Aorta (tissue), 5 donors: ENCODE measurements around the gene TEX2. TPM values are rescaled to one million over a fixed set of nuclear protein-coding genes. Genes with fewer than 3 reads are reported as not detected.
"Not testable (repeated sequence)": the region's sequence is repeated elsewhere in the genome, so short reads cannot be mapped to it uniquely, and the experiment has no call there.

Experiments used
- ATAC-seq: fragments of 200-7000 bp; cut with Tn5 transposase; one replicate; pipeline ENCODE4 v1.9.1; 2022; ENCODE audit warnings: moderate library complexity; ENCODE audit not compliant: low FRiP score
- DNase-seq, 2 donors: peaks; one replicate each; pipeline ENCODE4 v3.0.0-alpha.2; 2020
- H3K27ac ChIP-seq, 2 donors: one replicate each; pipeline ENCODE4 v1.5.1; 2013; ENCODE audit warnings: low read length in 2 of 2, mild to moderate bottlenecking in 2 of 2, moderate library complexity in 2 of 2, control low read depth in 1 of 2, inconsistent platforms in 1 of 2, low read depth in 1 of 2
- H3K27me3 ChIP-seq, 2 donors: one replicate each; pipeline ENCODE4 v1.6.1; 2013; ENCODE audit warnings: control low read depth in 1 of 2, low read length in 1 of 2, mild to moderate bottlenecking in 1 of 2, moderate library complexity in 1 of 2; ENCODE audit not compliant: insufficient read depth in 2 of 2, control insufficient read depth in 1 of 2
- H3K36me3 ChIP-seq, 2 donors: one replicate each; pipeline ENCODE4 v1.6.1; 2013; ENCODE audit warnings: control low read depth in 1 of 2, low read length in 1 of 2, mild to moderate bottlenecking in 1 of 2; ENCODE audit not compliant: insufficient read depth in 2 of 2, control insufficient read depth in 1 of 2
- H3K4me1 ChIP-seq, 2 donors: one replicate each; pipeline ENCODE4 v1.6.1; 2013; ENCODE audit warnings: low read length in 2 of 2, control low read depth in 1 of 2, mild to moderate bottlenecking in 1 of 2, moderate library complexity in 1 of 2; ENCODE audit not compliant: insufficient read depth in 2 of 2, control insufficient read depth in 1 of 2
- H3K4me3 ChIP-seq, 2 donors: one replicate each; pipeline ENCODE4 v1.5.1; 2013; ENCODE audit warnings: low read length in 2 of 2, control low read depth in 1 of 2, mild to moderate bottlenecking in 1 of 2
- H3K9me3 ChIP-seq: one replicate; pipeline ENCODE4 v1.6.1; 2013; ENCODE audit warnings: mild to moderate bottlenecking, low read length; ENCODE audit not compliant: control insufficient read depth
- WGBS, 2 donors: extraction: QIAGEN DNeasy Blood & Tissue Kit; methylation state at CpG; one replicate each; pipeline ENCODE4 v1.1.7; 2013; 5-methylcytosine and 5-hydroxymethylcytosine counted together
- intact Hi-C, 2 donors: fragments of 100-400 bp; cut with DNase I; formaldehyde crosslinking; loops; one replicate each; pipeline versions ENCODE4 v1.14.2 to v1.15.0; 2022
- polyA plus RNA-seq, 2 donors: library from polyadenylated mRNA; stranded (reverse); fragments of 200-250 nt; gene quantifications; one replicate each; pipeline ENCODE4 v1.2.3, GENCODE V29; 2013
- total RNA-seq, 2 donors: library from RNA; stranded (reverse); fragmentation: NEBNext Ultra II Directional; extraction: Animal tissue kit (Norgen Biotek cat#: 25700); gene quantifications; one replicate each; pipeline ENCODE4 v1.2.1, GENCODE V29; 2021
- donor health status: healthy with polysubstance abuse.
- donor health status: Bipolar disorder and iron deficiency.
- donor health status: DM: no; HTN: no; CAD: no.
- donor health status: DM: no; HTN: no; CAD: no.
- donor health status: DM: yes; HTN: yes; CAD: no.

The TEX2 gene
- total and polyA plus RNA-seq, 4 donors: 10.9 to 29.4 (median 24.2) TPM

DNA sequence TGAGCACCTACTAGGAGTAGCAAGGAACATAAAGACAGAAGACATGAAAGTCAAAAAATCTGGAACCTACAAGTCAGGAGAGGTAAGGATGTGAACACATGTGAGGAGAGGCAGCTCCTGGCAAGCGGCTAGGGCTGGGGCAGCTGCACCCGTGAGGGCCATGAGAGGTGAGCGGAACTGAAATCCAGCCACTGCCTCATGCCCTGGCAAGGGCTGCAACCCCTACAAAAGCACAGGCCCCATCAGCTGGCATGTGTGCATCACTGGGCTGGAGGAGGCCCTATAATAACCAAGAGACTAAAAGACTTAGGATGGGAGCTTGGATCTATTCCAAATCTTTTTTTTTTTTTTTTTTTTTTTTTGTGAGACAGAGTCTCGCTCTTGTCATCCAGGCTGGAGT lies 92.8 kb downstream of the TEX2 start:
- no peaks in the 10 kb centered on the region for H3K36me3 ChIP-seq
- no peak overlapping the region for H3K27ac ChIP-seq
- H3K4me1 ChIP-seq: no peaks in the 10 kb centered on the region
- no peak overlapping the region for H3K4me3 ChIP-seq
- H3K9me3 ChIP-seq: no peaks in the 10 kb centered on the region
- DNase-seq (no peak), ATAC-seq (no peak)
- WGBS, 2 donors: 76 to 77% methylated on average over 3 to 4 of the region's 4 CpGs
- intact Hi-C loops: loop anchor here in 1 of 2 donors (10.0 kb wide), 1 partner anchor 95 kb away; the partner anchor contains the start of gene TEX2
- no peaks in the 10 kb centered on the region for H3K27me3 ChIP-seq

DNA sequence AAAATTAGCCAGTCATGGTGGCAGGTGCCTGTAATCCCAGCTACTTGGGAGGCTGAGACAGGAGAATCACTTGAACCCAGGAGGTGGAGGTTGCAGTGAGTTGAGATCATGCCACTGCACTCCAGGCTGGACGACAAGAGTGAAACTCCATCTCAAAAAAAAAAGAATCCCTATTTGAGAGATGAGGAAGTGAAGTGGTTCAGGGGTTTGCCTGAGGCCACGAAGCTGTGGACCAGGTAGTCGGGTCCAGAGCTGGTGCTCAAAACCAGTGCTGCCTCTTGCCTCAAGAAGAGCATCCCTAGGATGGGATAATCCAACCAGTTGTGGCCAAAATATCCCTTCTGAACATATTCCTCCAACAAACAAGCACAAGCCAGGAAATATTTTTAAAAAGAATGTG lies 95.4 kb downstream of the TEX2 start:
- H3K27me3 ChIP-seq, H3K4me1 ChIP-seq, intact Hi-C loops, H3K4me3 ChIP-seq, DNase-seq, ATAC-seq, H3K9me3 ChIP-seq, H3K27ac ChIP-seq, H3K36me3 ChIP-seq: not testable (repeated sequence)
- 94 to 98% methylated on average over 3 of the region's 3 CpGs for WGBS, 2 donors

GRCh38 chr17:64166876-64167275 lies 96.2 kb downstream of the TEX2 start:
- Histone ChIP-seq H3K27me3 (no peaks in the 10 kb centered on the region), H3K27ac (no peak overlapping the region), H3K4me3 (no peak overlapping the region), H3K9me3 (no peaks in the 10 kb centered on the region), H3K36me3 (no peaks in the 10 kb centered on the region), H3K4me1 (no peaks in the 10 kb centered on the region)
- ATAC-seq: no peak
- no peak for DNase-seq
- intact Hi-C loops: no loop called here
- 92 to 93% methylated on average over 3 of the region's 3 CpGs for WGBS, 2 donors

DNA sequence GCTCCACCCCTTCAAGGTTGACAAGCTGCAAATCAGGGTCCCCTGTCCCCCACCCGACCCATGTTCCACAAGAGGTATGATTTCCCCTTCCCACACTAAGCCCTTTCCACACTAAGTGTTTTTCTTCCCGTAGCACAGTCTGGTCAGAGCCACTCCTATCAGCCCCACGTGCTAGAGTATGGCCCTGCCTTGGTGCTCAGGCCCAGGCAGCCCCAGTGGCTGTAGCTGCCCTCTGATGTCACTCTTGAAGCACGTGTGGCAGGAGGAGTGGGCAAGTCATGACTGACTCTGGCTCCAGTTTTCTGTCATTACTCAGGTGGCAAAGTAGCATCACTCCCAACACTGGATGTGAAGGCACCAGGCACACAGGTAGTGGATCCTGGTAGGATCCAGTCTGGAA lies 97.7 kb downstream of the TEX2 start:
- intact Hi-C loops: no loop called here
- H3K36me3 ChIP-seq: no peaks in the 10 kb centered on the region
- no peak for ATAC-seq
- H3K4me3 ChIP-seq: no peak overlapping the region
- no peak for DNase-seq
- H3K4me1 ChIP-seq: no peaks in the 10 kb centered on the region
- no peaks in the 10 kb centered on the region for H3K9me3 ChIP-seq
- H3K27me3 ChIP-seq: no peaks in the 10 kb centered on the region
- H3K27ac ChIP-seq: no peak overlapping the region
- WGBS, 2 donors: 76 to 80% methylated on average over 4 of the region's 4 CpGs

- no peaks in the 10 kb centered on the region for H3K4me1 ChIP-seq
- intact Hi-C loops: no loop called here
- no peak overlapping the region for H3K27ac ChIP-seq
- no peaks in the 10 kb centered on the region for H3K27me3 ChIP-seq
- WGBS, 2 donors: 88 to 92% methylated on average over 6 of the region's 6 CpGs
- no peak overlapping the region for H3K4me3 ChIP-seq
- ATAC-seq: no peak
- no peaks in the 10 kb centered on the region for H3K36me3 ChIP-seq
- H3K9me3 ChIP-seq: no peaks in the 10 kb centered on the region
- no peak for DNase-seq
These were observed 98.3 kb downstream of the TEX2 start for GRCh38 chr17:64164596-64165285.

DNA sequence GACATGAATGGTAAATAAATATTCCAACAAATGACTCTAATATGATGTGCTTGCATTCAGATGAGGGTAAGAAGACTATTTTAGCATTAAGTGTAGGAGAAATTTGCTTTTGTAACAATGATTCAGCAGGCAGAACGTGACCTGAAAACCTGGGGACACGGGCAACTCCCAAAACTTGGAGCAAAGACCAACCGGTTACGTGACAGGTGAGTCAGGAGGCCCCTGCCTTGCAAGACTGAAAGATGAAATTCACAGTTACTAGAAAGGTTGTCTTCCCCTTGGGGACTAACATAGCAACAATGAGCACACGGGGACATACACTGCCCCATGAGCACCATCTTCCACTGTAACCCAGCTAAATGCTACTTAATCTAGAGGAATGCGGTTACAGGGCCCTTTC lies 99.6 kb downstream of the TEX2 start:
- WGBS, 2 donors: 80 to 82% methylated on average over 6 of the region's 6 CpGs
- H3K36me3 ChIP-seq: no peaks in the 10 kb centered on the region
- H3K27ac ChIP-seq: no peak overlapping the region
- no peaks in the 10 kb centered on the region for H3K4me1 ChIP-seq
- no peaks in the 10 kb centered on the region for H3K9me3 ChIP-seq
- no peak for ATAC-seq
- intact Hi-C loops: no loop called here
- no peak overlapping the region for H3K4me3 ChIP-seq
- no peaks in the 10 kb centered on the region for H3K27me3 ChIP-seq
- DNase-seq: no peak

- H3K27ac ChIP-seq: no peak overlapping the region
- DNase-seq: no peak
- no peak for ATAC-seq
- H3K9me3 ChIP-seq: no peaks in the 10 kb centered on the region
- WGBS, 2 donors: 83 to 90% methylated on average over 2 of the region's 2 CpGs
- no peaks in the 10 kb centered on the region for H3K4me1 ChIP-seq
- H3K36me3 ChIP-seq: no peaks in the 10 kb centered on the region
- no peak overlapping the region for H3K4me3 ChIP-seq
- H3K27me3 ChIP-seq: no peaks in the 10 kb centered on the region
- intact Hi-C loops: no loop called here
These were observed 100.5 kb downstream of the TEX2 start for GRCh38 chr17:64162554-64162953.

DNA sequence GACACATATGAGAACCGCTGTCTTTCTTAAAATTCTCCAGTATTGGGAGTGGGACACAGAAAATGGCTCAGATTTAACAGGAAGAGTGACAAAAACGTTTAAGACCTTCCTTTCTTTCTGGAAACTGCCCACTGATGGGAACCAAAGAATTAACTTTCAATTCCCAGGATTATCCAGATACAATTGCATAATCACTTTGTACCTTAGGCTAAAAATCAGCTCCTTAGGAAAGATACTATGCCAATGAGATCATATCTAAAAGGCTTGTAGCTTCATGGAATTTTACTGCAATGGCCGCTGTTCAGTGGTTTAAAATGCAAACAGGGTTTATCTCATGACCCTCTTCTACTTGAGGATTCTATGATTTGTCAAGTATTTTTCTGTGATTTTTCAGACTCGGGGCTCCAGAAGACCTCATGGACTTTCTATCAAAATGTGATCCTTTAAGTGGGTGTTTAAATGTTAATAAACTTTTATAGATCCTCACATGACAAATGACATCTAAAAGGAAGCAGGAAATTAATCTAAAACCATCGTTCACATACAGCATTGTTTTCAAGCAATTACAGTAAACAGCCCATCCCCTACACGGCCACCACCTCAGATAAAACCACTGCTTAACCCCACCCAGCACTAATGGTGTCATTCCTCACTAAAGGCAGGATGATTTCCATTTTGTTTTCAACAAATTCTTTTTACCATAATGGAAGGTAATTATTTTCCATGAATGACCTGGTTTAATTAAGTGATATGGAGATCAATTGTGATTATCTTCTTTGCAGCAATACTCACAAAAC lies 101.5 kb downstream of the TEX2 start:
- no peak for ATAC-seq
- WGBS, 2 donors: 83 to 85% methylated on average over 6 of the region's 6 CpGs
- intact Hi-C loops: no loop called here

GRCh38 chr17:64160378-64160777 lies 102.7 kb downstream of the TEX2 start:
- ATAC-seq (no peak), DNase-seq (no peak)
- no peaks in the 10 kb centered on the region for H3K9me3 ChIP-seq
- H3K4me1 ChIP-seq: peaks cover 0 to 2% of the 10 kb centered on the region in 2 donors
- 94 to 95% methylated on average over 4 of the region's 4 CpGs for WGBS, 2 donors
- H3K27me3 ChIP-seq: no peaks in the 10 kb centered on the region
- intact Hi-C loops: no loop called here
- H3K36me3 ChIP-seq: no peaks in the 10 kb centered on the region
- no peak overlapping the region for H3K4me3 ChIP-seq
- no peak overlapping the region for H3K27ac ChIP-seq

More for the DNA sequence above, 101.5 kb downstream of the TEX2 start:
- H3K4me1 ChIP-seq: no peaks in the 10 kb centered on the region
- H3K36me3 ChIP-seq: no peaks in the 10 kb centered on the region
- no peak overlapping the region for H3K4me3 ChIP-seq
- H3K9me3 ChIP-seq: no peaks in the 10 kb centered on the region
- H3K27me3 ChIP-seq: no peaks in the 10 kb centered on the region
- DNase-seq: no peak
- no peak overlapping the region for H3K27ac ChIP-seq
